Dendritic cell treated with granulocyte-macrophage colony-stimulating factor and Interleukin-4, amounts not matched to agents 40 ng/mL and 50 ng/mL, for 4 days (primary cell): Measurements from ENCODE around the gene RIF1.

Experiments used
- H3K27ac Mint-ChIP-seq: one replicate; pipeline ENCODE4 v1.8.0; 2022; ENCODE audit warnings: mild to moderate bottlenecking, mixed read lengths
- H3K27me3 Mint-ChIP-seq: one replicate; pipeline ENCODE4 v1.8.0; 2022; ENCODE audit warnings: mild to moderate bottlenecking, mixed read lengths
- H3K36me3 Mint-ChIP-seq: one replicate; pipeline ENCODE4 v1.8.0; 2022; ENCODE audit warnings: low read depth, mixed read lengths
- H3K4me1 Mint-ChIP-seq: one replicate; pipeline ENCODE4 v1.8.0; 2022; ENCODE audit warnings: low read depth, mixed read lengths
- H3K4me3 Mint-ChIP-seq: one replicate; pipeline ENCODE4 v1.8.0; 2022; ENCODE audit warnings: mild to moderate bottlenecking, moderate library complexity, mixed read lengths
- H3K9me3 Mint-ChIP-seq: one replicate; pipeline ENCODE4 v1.8.0; 2022; ENCODE audit warnings: mixed read lengths
- intact Hi-C: fragments of 100-400 bp; cut with micrococcal nuclease; formaldehyde crosslinking; loops from one replicate; pipeline ENCODE4 v1.15.0; 2022

RIF1 gene

DNA sequence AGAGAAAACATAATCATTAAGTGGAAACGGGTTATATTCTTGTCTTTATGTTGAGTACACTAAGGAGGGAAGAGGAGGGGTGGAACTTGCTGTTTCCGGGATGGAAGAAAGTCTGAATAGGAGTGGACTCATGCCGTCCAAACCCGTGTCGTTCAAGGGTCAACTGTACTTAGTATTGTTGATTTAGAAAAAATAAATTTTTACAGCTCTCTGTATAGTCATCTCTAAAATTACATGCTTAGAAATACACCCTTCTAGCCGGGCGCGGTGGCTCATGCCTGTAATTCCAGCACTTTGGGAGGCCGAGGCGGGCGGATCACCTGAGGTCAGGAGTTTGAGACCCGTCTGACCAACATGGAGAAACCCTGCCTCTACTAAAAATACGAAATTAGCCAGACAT is 29.4 kb downstream of the RIF1 start:
- Mint-ChIP-seq H3K4me3 (no peak overlapping the region), H3K9me3 (no peaks in the 10 kb centered on the region), H3K27me3 (no peaks in the 10 kb centered on the region), H3K36me3 (peaks cover 85% of the 10 kb centered on the region), H3K27ac (no peak overlapping the region), H3K4me1 (no peaks in the 10 kb centered on the region)
- intact Hi-C loops = no loop called here

DNA sequence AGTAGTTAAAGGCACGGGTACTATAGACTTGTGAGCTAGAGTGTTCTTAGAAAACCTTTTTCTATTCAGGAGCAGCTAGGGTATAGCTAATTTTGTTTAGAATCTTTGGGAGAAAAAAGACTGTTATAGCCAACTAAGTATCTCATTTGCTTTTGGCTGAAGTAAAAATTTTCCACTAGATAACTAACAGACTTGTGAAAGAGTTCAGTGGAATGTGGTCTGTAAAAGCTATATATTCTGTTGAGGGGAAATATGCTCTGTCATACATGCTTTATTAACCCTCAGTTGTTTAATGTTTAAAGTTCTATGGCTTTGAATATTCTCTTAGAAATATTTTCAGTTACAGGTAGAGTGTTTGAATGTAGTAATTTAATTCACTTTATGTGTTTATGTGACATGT is 49.7 kb downstream of the RIF1 start:
- H3K4me3 Mint-ChIP-seq = no peak overlapping the region
- intact Hi-C loops = no loop called here
- peaks cover 75% of the 10 kb centered on the region for H3K36me3 Mint-ChIP-seq
- H3K27me3 Mint-ChIP-seq = no peaks in the 10 kb centered on the region
- H3K27ac Mint-ChIP-seq = no peak overlapping the region
- no peaks in the 10 kb centered on the region for H3K9me3 Mint-ChIP-seq
- H3K4me1 Mint-ChIP-seq = no peaks in the 10 kb centered on the region

DNA sequence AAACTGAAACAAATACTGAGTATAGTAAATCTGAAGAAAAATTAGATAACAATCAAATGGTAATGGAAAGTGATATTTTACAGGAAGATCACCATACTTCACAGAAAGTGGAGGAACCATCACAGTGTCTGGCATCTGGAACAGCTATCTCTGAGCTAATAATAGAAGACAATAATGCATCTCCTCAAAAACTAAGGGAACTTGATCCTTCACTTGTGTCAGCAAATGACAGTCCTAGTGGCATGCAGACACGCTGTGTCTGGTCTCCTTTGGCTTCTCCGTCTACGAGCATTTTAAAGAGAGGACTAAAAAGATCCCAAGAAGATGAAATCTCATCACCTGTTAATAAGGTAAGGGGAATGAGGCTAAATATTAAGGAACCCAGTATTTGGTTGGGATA is 56.1 kb downstream of the RIF1 start:
- Mint-ChIP-seq H3K4me3 (no peak overlapping the region), H3K4me1 (no peaks in the 10 kb centered on the region), H3K27me3 (no peaks in the 10 kb centered on the region), H3K36me3 (peaks cover 90% of the 10 kb centered on the region), H3K27ac (no peak overlapping the region), H3K9me3 (no peaks in the 10 kb centered on the region)
- intact Hi-C loops = loop anchor here (10.0 kb wide), 2 partner anchors 559 to 1199 kb away; no protein-coding TSS in a partner anchor

DNA sequence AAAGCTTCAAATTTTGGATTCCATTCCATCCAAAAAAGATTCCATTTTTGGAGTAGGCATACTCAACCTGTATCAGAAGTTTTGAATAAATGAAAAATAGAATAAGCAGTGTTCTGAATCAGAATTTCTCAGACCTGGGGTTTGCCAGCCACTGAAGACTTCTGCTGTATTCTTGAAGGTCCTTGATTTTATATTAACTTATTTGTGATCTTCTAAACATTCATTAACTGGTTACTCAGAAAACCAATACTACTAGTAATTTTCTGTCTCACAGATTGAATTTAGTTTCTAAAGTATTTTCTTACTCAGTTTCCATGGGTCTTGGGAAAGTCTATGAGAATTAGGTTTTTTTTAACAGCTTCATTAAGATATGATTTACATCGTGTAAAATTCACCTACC is 60.9 kb downstream of the RIF1 start:
- H3K27ac Mint-ChIP-seq = no peak overlapping the region
- intact Hi-C loops = no loop called here

DNA sequence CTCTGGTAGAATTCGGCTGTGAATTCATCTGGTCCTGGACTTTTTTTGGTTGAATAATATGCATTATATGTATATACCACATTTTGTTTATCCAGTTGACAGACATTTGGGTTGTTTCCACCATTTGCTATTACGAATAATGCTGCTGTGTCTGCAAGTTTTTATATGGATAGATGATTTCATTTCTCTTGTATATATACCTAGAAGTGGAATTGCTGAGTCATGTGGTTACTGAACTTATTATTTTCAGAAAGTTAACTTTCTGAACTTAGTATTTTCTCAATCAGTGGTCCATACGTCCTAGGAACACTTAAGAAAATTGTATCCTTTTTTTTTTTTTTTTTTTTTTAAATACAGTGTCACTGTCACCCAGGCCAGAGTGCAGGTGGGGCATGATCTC is 63.3 kb downstream of the RIF1 start:
- Mint-ChIP-seq H3K9me3 (no peaks in the 10 kb centered on the region), H3K27ac (no peak overlapping the region), H3K4me1 (peaks cover 17% of the 10 kb centered on the region), H3K27me3 (no peaks in the 10 kb centered on the region), H3K4me3 (no peak overlapping the region), H3K36me3 (peaks cover 76% of the 10 kb centered on the region)
- intact Hi-C loops = no loop called here

More for the DNA sequence above, 60.9 kb downstream of the RIF1 start:
- Mint-ChIP-seq H3K4me3 (no peak overlapping the region), H3K4me1 (peaks cover 17% of the 10 kb centered on the region), H3K36me3 (peaks cover 81% of the 10 kb centered on the region), H3K27me3 (no peaks in the 10 kb centered on the region), H3K9me3 (no peaks in the 10 kb centered on the region)

DNA sequence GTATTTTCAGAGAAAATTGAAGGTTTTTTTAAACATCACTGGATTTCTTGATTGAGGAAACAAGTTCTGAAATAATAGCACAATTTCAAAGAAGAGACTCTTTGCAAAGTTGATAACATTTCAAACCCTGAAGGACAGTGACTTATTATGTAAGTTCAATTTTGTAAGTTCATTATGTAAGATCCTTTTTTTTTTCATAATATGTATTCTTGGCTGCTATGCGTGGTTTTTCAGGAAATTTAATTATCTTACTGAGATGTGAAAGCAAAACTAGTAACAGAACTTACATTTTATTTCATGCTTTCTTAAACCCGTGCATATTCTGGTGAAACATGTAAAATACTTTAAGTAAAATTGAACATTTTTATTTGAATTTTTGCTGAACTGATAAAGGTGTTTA is 65.4 kb downstream of the RIF1 start:
- Mint-ChIP-seq H3K36me3 (peaks cover 70% of the 10 kb centered on the region), H3K9me3 (no peaks in the 10 kb centered on the region), H3K4me1 (peaks cover 17% of the 10 kb centered on the region), H3K4me3 (no peak overlapping the region), H3K27me3 (no peaks in the 10 kb centered on the region), H3K27ac (no peak overlapping the region)
- intact Hi-C loops = no loop called here

DNA sequence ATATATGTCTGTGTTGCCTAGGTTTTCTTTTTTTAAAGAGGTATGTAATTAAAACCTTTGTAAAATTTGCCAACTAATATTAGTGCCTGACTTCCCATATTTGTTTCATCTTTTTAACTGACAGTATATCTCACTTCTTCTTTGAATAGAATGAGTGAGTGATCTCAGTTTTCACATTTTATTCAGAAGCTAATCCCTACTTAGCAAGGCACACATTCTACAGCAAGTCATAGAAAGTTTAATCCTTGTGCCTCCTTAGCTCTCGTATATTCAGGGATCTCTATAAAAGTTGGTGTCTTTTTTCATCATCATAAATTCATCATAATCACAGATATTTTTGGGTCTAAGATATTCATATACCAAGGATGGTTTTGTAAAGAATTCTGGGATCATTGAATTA is 66.6 kb downstream of the RIF1 start:
- Mint-ChIP-seq H3K36me3 (peaks cover 61% of the 10 kb centered on the region), H3K4me3 (no peak overlapping the region), H3K9me3 (no peaks in the 10 kb centered on the region), H3K27me3 (no peaks in the 10 kb centered on the region), H3K4me1 (peaks cover 17% of the 10 kb centered on the region), H3K27ac (no peak overlapping the region)
- intact Hi-C loops = no loop called here

DNA sequence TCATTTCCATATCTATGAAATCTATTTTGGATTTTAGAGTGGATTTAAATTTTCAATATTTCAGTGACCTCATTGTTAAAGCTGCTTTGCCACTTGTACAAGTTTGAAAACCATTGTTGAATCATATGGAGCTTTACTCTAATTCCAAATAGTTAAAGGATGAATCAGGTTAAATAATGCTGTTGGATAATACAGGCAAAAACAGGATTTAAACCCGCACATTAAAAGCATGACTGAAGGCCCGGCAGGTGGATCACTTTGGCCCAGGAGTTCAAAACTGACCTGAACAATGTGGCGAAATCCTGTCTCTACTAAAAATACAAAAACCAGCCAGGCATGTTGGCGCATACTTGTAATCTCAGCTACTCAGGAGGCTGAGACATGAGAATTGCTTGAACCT is 68.3 kb downstream of the RIF1 start:
- Mint-ChIP-seq H3K27me3 (no peaks in the 10 kb centered on the region), H3K4me1 (peaks cover 10% of the 10 kb centered on the region), H3K4me3 (no peak overlapping the region), H3K27ac (no peak overlapping the region), H3K9me3 (no peaks in the 10 kb centered on the region), H3K36me3 (peaks cover 57% of the 10 kb centered on the region)
- intact Hi-C loops = no loop called here

DNA sequence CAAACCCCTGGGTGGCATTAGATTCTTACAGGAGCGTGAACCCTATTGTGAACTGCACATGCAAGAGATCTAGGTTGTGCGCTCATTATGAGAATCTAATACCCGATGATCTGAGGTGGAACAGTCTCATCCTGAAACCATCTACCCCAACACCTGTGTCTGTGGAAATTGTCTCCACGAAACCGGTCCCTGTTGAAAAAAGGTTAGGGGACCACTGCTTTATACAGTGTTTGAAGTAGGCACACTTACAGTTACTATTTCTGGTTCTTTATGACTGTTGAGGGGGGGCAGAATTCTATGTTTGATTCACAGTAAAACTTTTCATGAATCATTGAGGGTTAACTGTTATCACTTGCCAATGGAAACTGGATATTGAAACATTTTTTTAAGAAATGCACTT is 72.0 kb downstream of the RIF1 start:
- Mint-ChIP-seq H3K9me3 (no peaks in the 10 kb centered on the region), H3K27me3 (no peaks in the 10 kb centered on the region), H3K36me3 (peaks cover 65% of the 10 kb centered on the region), H3K4me1 (peaks cover 7% of the 10 kb centered on the region), H3K4me3 (no peak overlapping the region), H3K27ac (no peak overlapping the region)
- intact Hi-C loops = no loop called here

DNA sequence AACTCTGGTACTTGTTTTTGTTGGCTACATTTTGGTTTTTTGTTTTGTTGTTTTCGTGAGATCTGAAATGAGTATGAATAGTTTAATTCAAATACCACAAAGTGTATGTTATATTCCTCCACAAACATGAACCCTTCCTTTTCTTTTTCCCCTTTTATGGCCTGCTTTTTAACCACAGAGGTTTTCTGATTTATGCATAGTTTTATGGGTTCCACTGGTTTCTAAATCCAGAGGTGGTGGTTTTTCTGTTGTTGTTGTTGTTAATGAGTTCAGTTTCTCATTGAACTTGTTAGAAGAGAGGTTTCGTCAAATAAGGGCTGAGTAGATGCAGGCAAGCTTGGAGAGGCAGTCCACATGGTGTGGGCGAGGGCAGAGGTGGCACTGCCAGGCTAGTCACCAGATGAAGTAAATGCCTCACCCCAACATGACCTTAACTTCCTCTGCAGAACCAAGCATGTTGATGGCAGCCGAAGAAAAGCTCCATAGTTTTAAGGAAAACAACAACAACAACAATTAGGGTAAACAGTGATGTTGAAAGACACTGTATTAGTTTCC is 72.5 kb downstream of the RIF1 start:
- intact Hi-C loops = no loop called here
- peaks cover 7% of the 10 kb centered on the region for H3K4me1 Mint-ChIP-seq
- H3K4me3 Mint-ChIP-seq = no peak overlapping the region
- H3K27me3 Mint-ChIP-seq = no peaks in the 10 kb centered on the region
- peaks cover 63% of the 10 kb centered on the region for H3K36me3 Mint-ChIP-seq
- no peak overlapping the region for H3K27ac Mint-ChIP-seq
- no peaks in the 10 kb centered on the region for H3K9me3 Mint-ChIP-seq

DNA sequence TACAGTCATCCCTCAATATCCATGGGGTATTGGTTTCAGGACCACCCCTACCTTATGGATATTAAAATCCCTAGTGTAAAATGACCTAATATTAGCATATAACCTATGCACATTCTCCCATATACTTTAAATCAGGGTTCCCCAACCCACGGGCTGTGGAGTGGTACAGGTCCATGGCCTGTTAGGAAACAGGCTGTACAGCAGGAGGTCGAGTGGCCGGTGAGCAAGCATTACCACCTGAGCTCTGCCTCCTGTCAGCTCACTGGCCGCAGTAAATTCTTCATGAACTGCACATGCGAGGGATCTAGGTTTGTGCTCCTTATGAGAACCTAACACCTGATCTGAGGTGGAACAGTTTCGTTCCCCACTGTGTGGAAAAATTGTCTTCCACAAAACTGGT is 73.8 kb downstream of the RIF1 start:
- Mint-ChIP-seq H3K36me3 (peaks cover 50% of the 10 kb centered on the region), H3K4me1 (peaks cover 7% of the 10 kb centered on the region), H3K27me3 (no peaks in the 10 kb centered on the region), H3K9me3 (no peaks in the 10 kb centered on the region), H3K27ac (no peak overlapping the region), H3K4me3 (no peak overlapping the region)
- intact Hi-C loops = no loop called here

DNA sequence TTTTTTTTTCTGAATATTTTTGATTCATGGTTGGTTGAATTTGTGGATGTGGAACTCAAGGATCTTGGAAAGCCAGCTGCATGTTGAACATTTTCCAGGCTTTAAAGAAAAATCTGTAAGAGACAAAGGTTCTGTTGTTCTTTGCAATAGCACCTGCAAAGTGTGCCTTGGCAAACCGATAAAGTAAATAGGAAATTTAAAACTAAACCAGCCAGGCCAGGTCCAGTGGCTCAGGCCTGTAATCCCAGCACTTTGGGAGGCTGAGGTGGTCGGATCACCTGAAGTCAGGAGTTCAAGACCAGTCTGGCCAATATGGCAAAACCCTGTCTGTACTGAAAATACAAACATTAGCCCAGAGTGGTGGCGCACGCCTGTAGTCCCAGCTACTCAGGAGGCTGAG is 74.4 kb downstream of the RIF1 start:
- Mint-ChIP-seq H3K27me3 (no peaks in the 10 kb centered on the region), H3K36me3 (peaks cover 48% of the 10 kb centered on the region), H3K9me3 (no peaks in the 10 kb centered on the region), H3K4me3 (no peak overlapping the region), H3K4me1 (peaks cover 7% of the 10 kb centered on the region), H3K27ac (no peak overlapping the region)
- intact Hi-C loops = no loop called here

DNA sequence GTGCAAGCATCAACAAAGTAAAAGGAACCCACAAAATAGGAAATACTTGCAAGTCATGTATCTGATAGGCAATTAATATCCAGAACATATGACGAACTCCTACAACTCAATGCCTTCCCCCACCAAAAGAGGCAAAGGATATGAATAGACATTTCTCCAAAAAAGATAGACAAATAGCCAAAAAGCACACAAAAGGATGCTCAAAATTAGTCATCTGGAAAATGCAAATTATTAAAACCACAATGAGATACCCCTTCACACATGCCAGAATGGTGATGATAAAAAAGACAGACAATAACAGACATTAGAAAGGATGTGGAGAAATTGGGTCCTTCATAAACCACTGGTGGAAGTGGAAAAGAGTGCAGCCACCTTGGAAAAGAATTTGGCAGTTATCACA is 76.4 kb downstream of the RIF1 start:
- peaks cover 50% of the 10 kb centered on the region for H3K36me3 Mint-ChIP-seq
- intact Hi-C loops = no loop called here
- peaks cover 7% of the 10 kb centered on the region for H3K4me1 Mint-ChIP-seq
- no peaks in the 10 kb centered on the region for H3K27me3 Mint-ChIP-seq
- H3K4me3 Mint-ChIP-seq = no peak overlapping the region
- H3K9me3 Mint-ChIP-seq = no peaks in the 10 kb centered on the region
- no peak overlapping the region for H3K27ac Mint-ChIP-seq

DNA sequence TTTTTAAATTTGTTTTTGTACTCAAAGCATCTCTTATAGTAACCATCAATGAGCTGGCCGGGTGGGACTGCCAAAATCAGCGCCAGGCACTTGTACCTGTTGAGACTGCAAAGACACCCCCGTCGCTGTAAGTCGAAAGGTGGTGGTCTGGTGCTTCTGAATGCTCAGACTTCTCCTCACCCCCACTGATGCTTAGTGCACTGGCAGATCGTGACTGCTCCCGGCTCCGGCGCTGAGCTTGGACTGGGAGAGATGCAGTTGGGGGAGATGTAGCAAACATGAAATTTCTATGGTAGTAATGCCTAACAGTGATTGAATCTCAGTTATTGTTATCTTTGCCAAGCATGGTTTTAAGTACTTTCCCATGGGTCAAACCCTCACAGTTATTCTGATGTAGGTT is 80.6 kb downstream of the RIF1 start:
- H3K36me3 Mint-ChIP-seq = peaks cover 33% of the 10 kb centered on the region
- H3K4me1 Mint-ChIP-seq = no peaks in the 10 kb centered on the region
- no peaks in the 10 kb centered on the region for H3K9me3 Mint-ChIP-seq
- no peaks in the 10 kb centered on the region for H3K27me3 Mint-ChIP-seq
- H3K27ac Mint-ChIP-seq = no peak overlapping the region
- intact Hi-C loops = no loop called here
- no peak overlapping the region for H3K4me3 Mint-ChIP-seq

DNA sequence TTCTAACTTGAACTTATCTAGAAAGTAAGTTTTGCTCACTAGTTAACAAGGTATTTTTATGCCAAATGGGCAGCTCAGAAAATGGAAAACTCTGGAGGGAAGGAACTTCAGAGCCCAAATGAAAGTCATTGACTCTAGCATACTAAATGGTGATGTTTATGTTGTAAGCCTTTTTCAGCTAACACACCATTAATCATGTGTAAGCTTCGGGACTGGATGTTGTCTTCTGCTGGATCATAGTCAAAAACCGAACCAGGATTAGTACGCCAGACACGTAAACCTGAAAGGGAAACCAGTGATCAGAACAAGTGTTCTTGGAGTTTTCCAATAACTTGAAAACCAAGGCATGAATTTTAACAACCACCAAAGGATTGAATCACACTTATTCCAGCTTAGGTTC is 81.8 kb downstream of the RIF1 start:
- Mint-ChIP-seq H3K4me3 (no peak overlapping the region), H3K27me3 (no peaks in the 10 kb centered on the region), H3K4me1 (no peaks in the 10 kb centered on the region), H3K9me3 (no peaks in the 10 kb centered on the region), H3K27ac (no peak overlapping the region), H3K36me3 (peaks cover 25% of the 10 kb centered on the region)
- intact Hi-C loops = no loop called here
